Measurements from ENCODE around the gene SYNDIG1. TPM values are rescaled to one million over a fixed set of nuclear protein-coding genes. Genes with fewer than 3 reads are reported as not detected.

SYNDIG1 gene
- total RNA-seq, 1 donor from 2014 or later, result 0.49 TPM

DNA sequence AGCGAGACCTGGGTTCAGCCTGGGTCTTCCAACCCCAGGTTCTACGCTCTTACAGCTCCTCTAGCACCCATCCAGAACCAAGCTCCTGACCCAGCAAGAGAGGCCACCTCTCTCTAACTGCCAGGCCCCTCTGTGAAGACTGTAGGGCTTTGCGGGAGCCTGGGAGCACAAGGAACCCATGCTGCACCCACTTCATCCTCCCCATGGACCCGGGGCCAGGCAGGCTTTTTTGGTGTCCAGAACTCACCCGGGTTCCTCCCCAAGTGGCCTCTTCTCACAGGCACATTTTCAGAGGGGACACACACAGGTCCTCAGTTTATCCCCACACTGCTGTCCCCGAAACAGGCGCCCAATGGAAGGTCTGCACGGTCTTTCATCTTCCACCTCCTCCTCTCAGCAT lies 145.9 kb downstream of the SYNDIG1 start:
- Mint-ChIP-seq H3K27me3 (ENCODE audit: low read depth) (peaks cover 2% of the 10 kb centered on the region), H3K4me3 (no peak overlapping the region), H3K9me3 (no peaks in the 10 kb centered on the region), H3K4me1 (no peaks in the 10 kb centered on the region), H3K27ac (ENCODE audit: unreplicated experiment) (no peak overlapping the region), H3K36me3 (ENCODE audit: low read depth) (no peaks in the 10 kb centered on the region)
- no peak for DNase-seq (ENCODE audit: low read depth, low spot score)
- TF ChIP-seq, protein P1, sequence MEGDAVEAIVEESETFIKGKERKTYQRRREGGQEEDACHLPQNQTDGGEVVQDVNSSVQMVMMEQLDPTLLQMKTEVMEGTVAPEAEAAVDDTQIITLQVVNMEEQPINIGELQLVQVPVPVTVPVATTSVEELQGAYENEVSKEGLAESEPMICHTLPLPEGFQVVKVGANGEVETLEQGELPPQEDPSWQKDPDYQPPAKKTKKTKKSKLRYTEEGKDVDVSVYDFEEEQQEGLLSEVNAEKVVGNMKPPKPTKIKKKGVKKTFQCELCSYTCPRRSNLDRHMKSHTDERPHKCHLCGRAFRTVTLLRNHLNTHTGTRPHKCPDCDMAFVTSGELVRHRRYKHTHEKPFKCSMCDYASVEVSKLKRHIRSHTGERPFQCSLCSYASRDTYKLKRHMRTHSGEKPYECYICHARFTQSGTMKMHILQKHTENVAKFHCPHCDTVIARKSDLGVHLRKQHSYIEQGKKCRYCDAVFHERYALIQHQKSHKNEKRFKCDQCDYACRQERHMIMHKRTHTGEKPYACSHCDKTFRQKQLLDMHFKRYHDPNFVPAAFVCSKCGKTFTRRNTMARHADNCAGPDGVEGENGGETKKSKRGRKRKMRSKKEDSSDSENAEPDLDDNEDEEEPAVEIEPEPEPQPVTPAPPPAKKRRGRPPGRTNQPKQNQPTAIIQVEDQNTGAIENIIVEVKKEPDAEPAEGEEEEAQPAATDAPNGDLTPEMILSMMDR (conservative IDR thresholded peaks at IDR 0.05), result no peak

DNA sequence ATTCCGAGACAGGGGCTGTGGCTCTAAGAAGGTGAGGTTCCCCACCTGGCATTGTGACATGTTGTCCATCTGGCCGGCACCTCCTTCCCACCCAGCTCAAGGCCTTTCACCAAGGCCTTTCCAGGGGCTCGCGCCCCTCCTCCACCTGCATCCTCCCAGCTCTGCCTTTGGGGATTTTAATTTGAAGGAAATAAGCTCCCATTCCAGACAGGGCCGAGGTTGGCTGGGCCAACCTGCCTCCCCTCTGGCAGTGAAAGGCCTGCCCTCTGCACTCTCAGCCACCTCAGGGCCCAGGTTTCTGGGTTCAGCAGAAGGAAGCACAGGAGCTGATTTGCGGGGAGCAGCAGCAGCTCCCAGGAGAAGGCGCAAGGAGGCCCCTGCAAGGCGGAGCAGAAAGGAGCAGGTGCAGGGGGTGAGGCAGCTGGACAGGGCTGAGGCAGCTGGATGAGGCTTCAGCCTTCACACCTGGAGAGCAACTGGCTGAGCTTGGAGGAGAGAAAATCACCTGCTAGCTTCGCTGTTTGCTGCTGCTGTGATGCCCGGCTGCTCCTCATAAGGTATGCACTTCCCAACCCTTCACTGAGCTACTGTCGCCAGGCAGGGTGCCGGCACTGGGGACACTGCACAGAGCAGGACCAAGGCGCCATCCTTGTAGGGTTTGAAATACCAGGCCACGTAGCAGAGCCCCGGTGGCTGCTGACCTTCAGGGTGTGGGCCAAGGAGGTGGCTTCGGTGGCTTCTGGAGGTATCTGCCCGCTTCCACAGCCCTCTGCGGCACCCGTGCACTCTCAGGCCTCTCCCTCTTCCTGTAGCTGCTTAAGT lies 147.0 kb downstream of the SYNDIG1 start:
- Mint-ChIP-seq H3K27ac (ENCODE audit: unreplicated experiment) (no peak overlapping the region), H3K27me3 (ENCODE audit: low read depth) (peaks cover 3% of the 10 kb centered on the region), H3K4me3 (no peak overlapping the region), H3K9me3 (no peaks in the 10 kb centered on the region), H3K36me3 (ENCODE audit: low read depth) (no peaks in the 10 kb centered on the region), H3K4me1 (no peaks in the 10 kb centered on the region)
- DNase-seq (ENCODE audit: low read depth, low spot score), result no peak
- TF ChIP-seq, protein P1 (conservative IDR thresholded peaks at IDR 0.05), result no peak

DNA sequence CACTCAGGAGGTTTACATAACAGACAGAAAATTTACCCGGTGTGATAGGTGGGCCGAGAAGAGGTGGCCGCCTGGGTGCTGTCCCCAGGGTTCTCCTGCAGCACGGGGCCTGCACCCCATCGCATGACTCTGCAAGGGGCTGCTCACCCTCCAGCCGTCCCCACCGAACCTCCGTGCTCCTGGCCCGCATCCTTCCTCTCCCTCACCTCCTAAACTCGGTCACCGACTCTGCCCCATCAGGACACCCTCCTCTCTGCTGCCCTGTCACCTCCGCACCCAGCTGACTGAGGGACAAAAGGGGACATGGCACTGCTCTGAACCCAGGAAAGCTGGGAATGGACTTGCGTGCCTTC lies 147.6 kb downstream of the SYNDIG1 start:
- H3K27me3 Mint-ChIP-seq (ENCODE audit: low read depth), result peaks cover 3% of the 10 kb centered on the region
- no peaks in the 10 kb centered on the region for H3K36me3 Mint-ChIP-seq (ENCODE audit: low read depth)
- no peaks in the 10 kb centered on the region for H3K9me3 Mint-ChIP-seq

DNA sequence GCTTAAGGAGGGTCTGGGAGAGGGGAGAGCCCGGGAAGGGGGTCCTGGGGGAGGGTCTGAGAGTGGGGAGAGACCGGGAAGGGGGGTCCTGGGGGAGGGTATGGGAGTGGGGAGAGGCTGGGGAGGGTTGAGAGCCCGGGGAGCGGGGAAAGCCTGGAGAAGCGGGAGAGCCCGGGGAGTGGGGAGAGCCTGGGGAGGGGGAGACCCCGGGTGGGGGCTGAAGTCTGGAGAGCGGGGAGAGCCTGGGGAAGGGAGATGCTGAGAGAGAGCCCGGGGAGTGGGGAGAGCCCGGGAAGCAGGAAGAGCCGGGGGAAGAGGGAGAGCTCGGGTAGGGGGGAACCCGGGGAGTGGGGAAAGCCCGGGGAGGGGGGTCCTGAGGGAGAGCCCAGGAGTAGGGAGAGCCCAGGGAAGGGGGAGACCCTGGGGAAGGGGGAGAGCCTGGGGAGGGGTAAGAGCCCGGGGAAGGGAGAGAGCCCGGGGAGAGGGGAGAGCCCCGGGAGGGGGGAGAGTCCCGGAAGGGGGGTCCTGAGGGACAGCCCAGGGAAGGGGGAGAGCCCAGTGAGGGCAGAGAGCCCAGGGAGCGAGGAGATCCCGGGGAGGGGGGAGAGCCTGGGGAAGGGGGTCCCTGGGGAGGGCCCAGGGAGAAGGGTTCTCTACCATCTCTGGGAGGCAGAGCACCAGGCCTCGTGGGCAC lies 148.5 kb downstream of the SYNDIG1 start:
- DNase-seq (ENCODE audit: low read depth, low spot score), result no peak
- H3K4me1 Mint-ChIP-seq, result no peaks in the 10 kb centered on the region
- no peaks in the 10 kb centered on the region for H3K9me3 Mint-ChIP-seq
- no peaks in the 10 kb centered on the region for H3K36me3 Mint-ChIP-seq (ENCODE audit: low read depth)
- H3K27ac Mint-ChIP-seq (ENCODE audit: unreplicated experiment), result no peak overlapping the region
- TF ChIP-seq, protein P1 (conservative IDR thresholded peaks at IDR 0.05), result no peak
- no peak overlapping the region for H3K4me3 Mint-ChIP-seq
- peaks cover 3% of the 10 kb centered on the region for H3K27me3 Mint-ChIP-seq (ENCODE audit: low read depth)

More for the DNA sequence above, 147.6 kb downstream of the SYNDIG1 start:
- Mint-ChIP-seq H3K27ac (ENCODE audit: unreplicated experiment) (no peak overlapping the region), H3K4me3 (no peak overlapping the region), H3K4me1 (no peaks in the 10 kb centered on the region)
- TF ChIP-seq, protein P1 (conservative IDR thresholded peaks at IDR 0.05), result no peak
- no peak for DNase-seq (ENCODE audit: low read depth, low spot score)

DNA sequence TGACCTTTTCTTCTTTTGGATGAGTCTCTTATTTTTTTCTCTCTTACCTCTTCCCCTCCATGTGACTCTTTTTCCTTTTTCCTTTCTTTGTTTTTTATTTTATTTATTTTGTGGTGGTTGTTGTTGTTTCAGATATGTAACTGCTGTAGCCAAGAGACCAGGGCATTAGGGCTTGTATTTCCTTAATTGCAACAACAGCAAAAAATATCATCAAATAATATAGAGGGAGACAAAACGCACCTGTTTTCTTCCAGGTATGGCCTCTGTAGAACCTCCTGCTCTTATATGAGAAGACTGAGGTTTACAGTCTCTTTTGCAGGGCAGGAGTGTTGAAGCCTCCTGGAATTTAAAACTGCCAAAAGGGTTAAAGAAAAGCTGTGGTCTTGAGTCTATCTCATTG lies 149.3 kb downstream of the SYNDIG1 start:
- no peak for DNase-seq (ENCODE audit: low read depth, low spot score)
- Mint-ChIP-seq H3K4me1 (no peaks in the 10 kb centered on the region), H3K36me3 (ENCODE audit: low read depth) (no peaks in the 10 kb centered on the region), H3K27ac (ENCODE audit: unreplicated experiment) (no peak overlapping the region), H3K27me3 (ENCODE audit: low read depth) (peaks cover 3% of the 10 kb centered on the region), H3K4me3 (no peak overlapping the region), H3K9me3 (no peaks in the 10 kb centered on the region)
- TF ChIP-seq, protein P1 (conservative IDR thresholded peaks at IDR 0.05), result no peak
